AG04450 (cell line): ENCODE results near the gene WNK2. TPM values are rescaled to one million over a fixed set of nuclear protein-coding genes. Genes with fewer than 3 reads are reported as not detected.

Experiments
- CTCF ChIA-PET: fragments of 300-600, 350-600 bp; formaldehyde crosslinking; extraction: SDS; loops from one replicate; lab custom pipeline; 2022; ENCODE audit warnings: antibody characterized with exemption, inconsistent platforms; lab: Charles Lee
- POLR2A ChIA-PET: fragments of 350-600 bp; formaldehyde crosslinking; extraction: SDS; loops from one replicate; lab custom pipeline; 2021; ENCODE audit warnings: antibody characterized with exemption, inconsistent platforms; lab: Yijun Ruan, JAX
- DNase-seq: peaks from one replicate; pipeline ENCODE4 v3.0.0-alpha.2; 2011; ENCODE audit warnings: low read depth, low spot score
- H3K27ac ChIP-seq: one replicate; pipeline ENCODE4 v1.5.1; 2012; ENCODE audit warnings: low read depth, low read length, control low read depth
- H3K27me3 ChIP-seq: one replicate; pipeline ENCODE4 v1.6.0; 2012; ENCODE audit warnings: low read length; ENCODE audit not compliant: control insufficient read depth, insufficient read depth
- H3K4me3 ChIP-seq: 2 replicates; pipeline ENCODE4 v1.5.1; 2011; ENCODE audit warnings: mild to moderate bottlenecking, low read depth, low read length, control low read depth
- H3K9me3 ChIP-seq: 2 replicates; pipeline ENCODE4 v1.5.1; 2012; ENCODE audit warnings: low read length; ENCODE audit not compliant: control insufficient read depth, insufficient read depth
- CTCF ChIP-seq: IDR thresholded peaks from 2 replicates; pipeline ENCODE4 v1.5.1; 2011; ENCODE audit warnings: low read depth, low read length, control low read depth, inconsistent platforms
- polyA plus RNA-seq: library from polyadenylated mRNA; depleted of rRNA; stranded (reverse); fragments of >200 nt; gene quantifications from 2 replicates; pipeline ENCODE4 v1.2.3, GENCODE V29; 2011

Gene WNK2
- polyA plus RNA-seq, 1 experiment: not detected

DNA sequence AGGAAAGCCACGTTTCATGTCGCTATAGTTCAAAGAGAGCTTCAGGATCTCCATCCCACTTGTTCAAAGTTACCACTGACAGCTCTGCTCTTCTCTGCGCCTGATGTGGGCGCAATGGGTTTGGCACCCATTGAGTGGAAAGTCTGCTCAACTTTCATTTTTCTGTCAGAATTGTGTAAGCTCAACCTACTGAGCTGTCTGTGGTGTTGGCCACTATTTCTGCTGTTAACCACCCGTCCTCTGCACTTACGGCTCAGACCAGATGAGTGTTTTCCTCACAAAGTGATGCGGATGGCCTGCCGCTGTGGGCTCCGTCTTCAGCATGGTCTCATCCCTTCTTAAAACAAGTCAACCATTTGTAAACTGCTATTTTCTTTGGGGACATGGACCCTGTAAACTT lies 131.2 kb downstream of the WNK2 start:
- TF ChIP-seq CTCF: no peak
- POLR2A ChIA-PET: no interaction called here
- CTCF ChIA-PET: interaction anchor here (1.4 kb wide), 1 partner anchor 9 kb away, joined by 4 read pairs; no protein-coding TSS in a partner anchor

DNA sequence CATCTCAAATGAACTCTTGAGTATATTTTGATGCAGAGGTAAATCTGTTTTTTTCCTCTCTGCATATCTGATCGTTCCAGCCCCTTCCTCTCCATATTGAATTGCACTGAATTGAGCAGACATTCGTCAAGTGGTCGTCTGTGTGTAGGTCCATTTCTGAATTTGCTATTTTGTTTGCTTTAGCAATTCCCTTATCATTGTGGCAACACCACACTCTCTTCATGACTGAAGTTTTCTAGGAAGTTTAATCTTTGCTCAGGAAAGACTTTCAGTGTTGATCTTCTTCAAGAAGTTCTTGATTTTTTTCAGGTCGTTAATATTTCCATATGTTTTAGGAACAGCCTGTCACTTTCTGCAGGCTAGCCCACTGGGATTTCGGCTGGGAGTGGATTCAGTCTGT lies 132.0 kb downstream of the WNK2 start:
- ChIA-PET CTCF (interaction anchor here (0.6 to 1.1 kb wide), 2 partner anchors 14 to 250 kb away, joined by 3 read pairs; no protein-coding TSS in a partner anchor), POLR2A (no interaction called here)
- H3K4me3 ChIP-seq: no peak overlapping the region
- DNase-seq: no peak
- TF ChIP-seq CTCF: no peak
- no peaks in the 10 kb centered on the region for H3K27me3 ChIP-seq
- no peak overlapping the region for H3K27ac ChIP-seq
- H3K9me3 ChIP-seq: no peaks in the 10 kb centered on the region

More for the DNA sequence above, 131.2 kb downstream of the WNK2 start:
- H3K4me3 ChIP-seq: no peak overlapping the region
- H3K27me3 ChIP-seq: no peaks in the 10 kb centered on the region
- no peaks in the 10 kb centered on the region for H3K9me3 ChIP-seq
- DNase-seq: no peak
- H3K27ac ChIP-seq: no peak overlapping the region

GRCh38 chr9:93316726-93317494 lies 133.0 kb downstream of the WNK2 start:
- TF ChIP-seq CTCF: no peak
- Histone ChIP-seq H3K27ac (no peak overlapping the region), H3K27me3 (no peaks in the 10 kb centered on the region), H3K9me3 (no peaks in the 10 kb centered on the region), H3K4me3 (no peak overlapping the region)
- no peak for DNase-seq
- ChIA-PET POLR2A (no interaction called here), CTCF (interaction anchor here (1.1 kb wide), 1 partner anchor 249 kb away, joined by 3 read pairs; no protein-coding TSS in a partner anchor)

DNA sequence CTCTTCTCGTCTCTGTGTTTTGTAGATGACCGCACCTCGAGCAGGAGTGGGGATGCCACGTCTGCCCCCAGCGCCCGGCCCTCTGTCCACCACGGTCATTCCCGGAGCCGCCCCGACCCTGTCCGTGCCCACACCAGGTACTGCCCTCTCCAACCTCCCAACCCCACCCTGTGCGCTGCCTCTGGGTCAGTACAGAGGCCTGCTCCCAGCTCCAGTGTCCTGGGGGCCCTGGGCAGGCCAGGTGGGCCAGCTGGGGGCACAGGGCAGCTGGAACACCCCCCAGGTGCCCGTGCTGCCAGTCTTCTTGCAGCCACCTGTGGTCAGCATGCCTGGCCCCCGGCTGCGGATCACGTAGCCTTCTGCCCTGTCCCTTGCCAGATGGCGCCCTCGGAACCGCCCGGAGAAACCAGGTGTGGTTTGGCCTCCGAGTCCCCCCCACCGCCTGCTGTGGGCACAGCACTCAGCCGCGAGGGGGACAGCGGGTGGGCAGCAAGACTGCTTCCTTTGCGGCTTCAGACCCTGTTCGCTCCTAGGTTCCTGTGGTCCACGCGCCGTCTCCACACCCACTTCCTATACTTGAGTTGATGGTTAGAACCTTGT lies 133.7 kb downstream of the WNK2 start:
- H3K27ac ChIP-seq: no peak overlapping the region
- POLR2A ChIA-PET: no interaction called here
- no peaks in the 10 kb centered on the region for H3K9me3 ChIP-seq
- H3K4me3 ChIP-seq: no peak overlapping the region
- CTCF ChIA-PET: no interaction called here
- TF ChIP-seq CTCF: no peak
- DNase-seq: no peak
- no peaks in the 10 kb centered on the region for H3K27me3 ChIP-seq

DNA sequence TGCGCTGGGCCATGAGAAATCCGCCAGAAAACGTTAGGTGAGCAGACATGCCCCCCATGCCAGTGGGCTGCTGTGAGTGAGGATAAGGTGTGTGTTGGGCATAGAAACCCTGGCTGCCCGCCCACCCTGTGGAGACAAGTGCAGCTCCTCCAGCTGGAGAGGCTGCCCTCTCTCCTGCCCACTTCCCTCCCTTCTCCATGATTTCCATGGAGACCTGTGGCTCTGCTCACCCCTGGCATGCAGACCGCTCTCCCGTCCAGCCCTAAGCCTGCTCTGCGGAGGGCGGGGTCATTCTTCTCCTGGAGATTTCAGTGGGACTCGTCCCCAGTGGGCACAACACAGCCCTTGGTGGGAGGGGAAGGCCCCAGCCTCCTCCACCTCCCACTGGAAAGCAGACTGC lies 134.5 kb downstream of the WNK2 start:
- Histone ChIP-seq H3K27ac (no peak overlapping the region), H3K27me3 (no peaks in the 10 kb centered on the region), H3K4me3 (no peak overlapping the region), H3K9me3 (no peaks in the 10 kb centered on the region)
- no peak for TF ChIP-seq CTCF
- CTCF ChIA-PET: no interaction called here
- no peak for DNase-seq
- POLR2A ChIA-PET: no interaction called here
